GM23338 (cell line): ENCODE results near the gene SMC4. TPM values are rescaled to one million over a fixed set of nuclear protein-coding genes. Genes with fewer than 3 reads are reported as not detected.
A peak's percentile ranks its signal among the peaks of the same experiment; 100 is the strongest.

Experiments used
- ATAC-seq: fragments of 200-7000 bp; cut with Tn5 transposase; 3 replicates; pipeline ENCODE4 v1.9.1; 2020
- DNase-seq: peaks from one replicate; pipeline ENCODE4 v3.0.0-alpha.2; 2015; ENCODE audit warnings: low spot score
- H2AFZ ChIP-seq: fragments of 200-600 bp; sonication (generic); 2 replicates; pipeline ENCODE4 v1.8.0; 2016; ENCODE audit warnings: antibody characterized with exemption, mild to moderate bottlenecking, moderate library complexity
- H3F3A ChIP-seq: fragments of 200-600 bp; sonication (generic); replicated peaks from 2 replicates; pipeline ENCODE4 v1.8.0; 2017; ENCODE audit warnings: antibody characterized with exemption, mixed run types, low read depth
- H3K27ac ChIP-seq: fragments of 200-600 bp; sonication (generic); 2 replicates; pipeline ENCODE4 v1.6.1; 2016; ENCODE audit warnings: low read depth
- H3K27me3 ChIP-seq: fragments of 200-600 bp; sonication (generic); 2 replicates; pipeline ENCODE4 v1.8.0; 2016; ENCODE audit warnings: mild to moderate bottlenecking, mixed run types, moderate library complexity; ENCODE audit not compliant: insufficient read depth
- H3K36me3 ChIP-seq: fragments of 200-600 bp; sonication (generic); 2 replicates; pipeline ENCODE4 v1.8.0; 2016; ENCODE audit warnings: mild to moderate bottlenecking; ENCODE audit not compliant: insufficient read depth
- H3K4me1 ChIP-seq: fragments of 200-600 bp; sonication (generic); 2 replicates; pipeline ENCODE4 v1.8.0; 2016; ENCODE audit warnings: mild to moderate bottlenecking, moderate library complexity; ENCODE audit not compliant: insufficient read depth
- H3K4me2 ChIP-seq: fragments of 200-600 bp; sonication (generic); 2 replicates; pipeline ENCODE4 v1.7.1; 2017; ENCODE audit warnings: mixed run types
- H3K4me3 ChIP-seq: fragments of 200-600 bp; sonication (generic); 2 replicates; pipeline ENCODE4 v1.6.1; 2016; ENCODE audit warnings: mixed run types
- H3K79me2 ChIP-seq: fragments of 200-600 bp; sonication (generic); replicated peaks from 2 replicates; pipeline ENCODE4 v1.8.0; 2017; ENCODE audit warnings: mild to moderate bottlenecking; ENCODE audit not compliant: insufficient read depth
- H3K9me2 ChIP-seq: fragments of 200-600 bp; sonication (generic); 2 replicates; pipeline ENCODE4 v1.8.0; 2017; ENCODE audit not compliant: insufficient read depth
- H4K20me1 ChIP-seq: fragments of 200-600 bp; sonication (generic); replicated peaks from 2 replicates; pipeline ENCODE4 v1.8.0; 2017; ENCODE audit warnings: mild to moderate bottlenecking; ENCODE audit not compliant: insufficient read depth
- H3K27ac Mint-ChIP-seq: 2 replicates; pipeline ENCODE4 v1.8.0; 2020; ENCODE audit warnings: inconsistent platforms, mild to moderate bottlenecking, moderate library complexity, mixed read lengths
- H3K27me3 Mint-ChIP-seq: 3 replicates; pipeline ENCODE4 v1.8.0; 2022; ENCODE audit warnings: low read depth, mild to moderate bottlenecking, moderate library complexity, mixed read lengths, inconsistent platforms; ENCODE audit not compliant: insufficient read depth, poor library complexity
- H3K36me3 Mint-ChIP-seq: 3 replicates; pipeline ENCODE4 v1.8.0; 2021; ENCODE audit warnings: low read depth, mild to moderate bottlenecking, inconsistent platforms, moderate library complexity, mixed read lengths
- H3K4me1 Mint-ChIP-seq: 3 replicates; pipeline ENCODE4 v1.8.0; 2020; ENCODE audit warnings: mild to moderate bottlenecking, inconsistent platforms, mixed read lengths
- H3K4me3 Mint-ChIP-seq: 3 replicates; pipeline ENCODE4 v1.8.0; 2021; ENCODE audit warnings: moderate library complexity, mild to moderate bottlenecking, inconsistent platforms, mixed read lengths
- H3K9me3 Mint-ChIP-seq: 3 replicates; pipeline ENCODE4 v1.8.0; 2020; ENCODE audit warnings: moderate library complexity, mild to moderate bottlenecking, inconsistent platforms, mixed read lengths
- ETS1 ChIP-seq: IDR thresholded peaks from 2 replicates; pipeline ENCODE4 v1.6.1; 2016; ENCODE audit warnings: antibody characterized with exemption
- EZH2 ChIP-seq: fragments of 200-600 bp; sonication (generic); IDR thresholded peaks from one replicate; pipeline ENCODE4 v1.8.0; 2017; ENCODE audit warnings: antibody characterized with exemption, mild to moderate bottlenecking, low read depth; ENCODE audit not compliant: unreplicated experiment
- EZH2phosphoT487 ChIP-seq: fragments of 200-600 bp; sonication (generic); IDR thresholded peaks from one replicate; pipeline ENCODE4 v1.8.1; 2018; ENCODE audit warnings: antibody characterized with exemption; ENCODE audit not compliant: unreplicated experiment
- JUNB ChIP-seq: IDR thresholded peaks from one replicate; pipeline ENCODE4 v1.6.1; 2016; ENCODE audit warnings: antibody characterized with exemption; ENCODE audit not compliant: unreplicated experiment
- NANOG ChIP-seq: IDR thresholded peaks from 2 replicates; pipeline ENCODE4 v1.6.1; 2016; ENCODE audit warnings: antibody characterized with exemption, borderline replicate concordance
- POLR2AphosphoS5 ChIP-seq: IDR thresholded peaks from 2 replicates; pipeline ENCODE4 v1.6.1; 2016; ENCODE audit warnings: antibody characterized with exemption, low read depth
- ZNF114 ChIP-seq: fragments of 250-450 bp; sonication (Bioruptor Pico); IDR thresholded peaks from 2 replicates; pipeline ENCODE4 v1.5.0; 2020; ENCODE audit warnings: mild to moderate bottlenecking, moderate library complexity
- ZNF331 ChIP-seq: fragments of 250-450 bp; sonication (Bioruptor Pico); IDR thresholded peaks from 2 replicates; pipeline ENCODE4 v1.5.0; 2020; ENCODE audit warnings: low read depth, mild to moderate bottlenecking, moderate library complexity
- polyA plus RNA-seq: library from polyadenylated mRNA; unstranded; fragments of >200 nt; fragmentation: Nextera tagmentation; extraction: Ambion mirVana; gene quantifications from 2 replicates; pipeline ENCODE4 v1.2.1, GENCODE V29; 2016
- total RNA-seq: library from RNA; depleted of rRNA; stranded (reverse); fragments of >200 nt; shearing (Covaris generic); gene quantifications from 2 replicates; pipeline ENCODE4 v1.2.3, GENCODE V29; 2014
- TF ChIP-seq, protein P1 (sequence below): IDR thresholded peaks from one replicate; pipeline ENCODE4 v1.6.1; 2018; ENCODE audit warnings: antibody characterized with exemption; ENCODE audit not compliant: unreplicated experiment
- TF ChIP-seq, protein P2 (sequence below), 2 experiments: fragments of 200-600 bp in 1 of 2; sonication (generic) in 1 of 2; conservative IDR thresholded peaks; 2 replicates each; pipeline versions ENCODE4 v1.5.1 to v1.6.1; 2016 to 2017; ENCODE audit warnings: antibody characterized with exemption in 2 of 2, low read depth in 2 of 2, mild to moderate bottlenecking in 2 of 2, moderate library complexity in 1 of 2
- TF ChIP-seq, protein P3 (sequence below): fragments of 250-450 bp; sonication (Bioruptor Pico); IDR thresholded peaks from 2 replicates; pipeline ENCODE4 v1.5.0; 2020; ENCODE audit warnings: mild to moderate bottlenecking, moderate library complexity

The SMC4 gene
- total and polyA plus RNA-seq, 2 experiments from 2014 or later = 167 to 412 TPM

DNA sequence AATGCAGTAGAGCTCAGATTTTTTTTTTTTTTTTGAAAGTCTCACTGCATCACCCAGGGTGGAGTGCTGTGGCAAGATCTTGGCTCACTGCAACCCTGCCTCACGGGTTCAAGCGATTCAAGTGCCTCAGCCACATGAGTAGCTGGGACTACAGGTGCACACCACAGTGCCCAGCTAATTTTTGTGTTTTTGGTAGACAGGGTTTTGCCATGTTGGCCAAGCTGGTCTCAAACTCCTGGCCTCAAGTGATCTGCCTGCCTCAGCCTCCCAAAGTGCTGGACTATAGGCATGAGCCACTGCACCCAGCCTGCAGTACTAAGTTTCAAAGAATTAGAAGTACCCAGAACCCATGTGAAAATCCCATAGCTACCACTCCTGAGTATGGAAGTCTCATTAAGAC is 35.6 kb downstream of the SMC4 start:
- Mint-ChIP-seq H3K36me3 (peaks cover 78% of the 10 kb centered on the region), H3K4me1 (peaks cover 6% of the 10 kb centered on the region; the same call in 2 of the 3 replicates), H3K9me3 (no peaks in the 10 kb centered on the region), H3K27me3 (peaks cover 6% of the 10 kb centered on the region), H3K27ac (no peak overlapping the region; the same call in 1 of the 2 replicates), H3K4me3 (no peak overlapping the region)
- H3K79me2 ChIP-seq = peaks cover 65% of the 10 kb centered on the region
- H3K36me3 ChIP-seq = peaks cover 71% of the 10 kb centered on the region
- peaks cover 31% of the 10 kb centered on the region for H4K20me1 ChIP-seq
- no peaks in the 10 kb centered on the region for H3K4me1 ChIP-seq
- no peaks in the 10 kb centered on the region for H3F3A ChIP-seq
- H3K4me3 ChIP-seq = no peak overlapping the region
- DNase-seq (no peak), ATAC-seq (0 out of 3 replicates have a peak, but pooled peaks have one; percentile 24)
- no peaks in the 10 kb centered on the region for H3K27me3 ChIP-seq
- H2AFZ ChIP-seq = no peak overlapping the region
- no peaks in the 10 kb centered on the region for H3K9me2 ChIP-seq
- H3K4me2 ChIP-seq = no peak overlapping the region
- TF ChIP-seq JUNB (no peak), EZH2phosphoT487 (no peak), NANOG (no peak), ETS1 (no peak), POLR2AphosphoS5 (no peak), EZH2 (no peak), ZNF331 (no peak), ZNF114 (CRISPR knock-in tag) (no peak)
- TF ChIP-seq, protein P1, sequence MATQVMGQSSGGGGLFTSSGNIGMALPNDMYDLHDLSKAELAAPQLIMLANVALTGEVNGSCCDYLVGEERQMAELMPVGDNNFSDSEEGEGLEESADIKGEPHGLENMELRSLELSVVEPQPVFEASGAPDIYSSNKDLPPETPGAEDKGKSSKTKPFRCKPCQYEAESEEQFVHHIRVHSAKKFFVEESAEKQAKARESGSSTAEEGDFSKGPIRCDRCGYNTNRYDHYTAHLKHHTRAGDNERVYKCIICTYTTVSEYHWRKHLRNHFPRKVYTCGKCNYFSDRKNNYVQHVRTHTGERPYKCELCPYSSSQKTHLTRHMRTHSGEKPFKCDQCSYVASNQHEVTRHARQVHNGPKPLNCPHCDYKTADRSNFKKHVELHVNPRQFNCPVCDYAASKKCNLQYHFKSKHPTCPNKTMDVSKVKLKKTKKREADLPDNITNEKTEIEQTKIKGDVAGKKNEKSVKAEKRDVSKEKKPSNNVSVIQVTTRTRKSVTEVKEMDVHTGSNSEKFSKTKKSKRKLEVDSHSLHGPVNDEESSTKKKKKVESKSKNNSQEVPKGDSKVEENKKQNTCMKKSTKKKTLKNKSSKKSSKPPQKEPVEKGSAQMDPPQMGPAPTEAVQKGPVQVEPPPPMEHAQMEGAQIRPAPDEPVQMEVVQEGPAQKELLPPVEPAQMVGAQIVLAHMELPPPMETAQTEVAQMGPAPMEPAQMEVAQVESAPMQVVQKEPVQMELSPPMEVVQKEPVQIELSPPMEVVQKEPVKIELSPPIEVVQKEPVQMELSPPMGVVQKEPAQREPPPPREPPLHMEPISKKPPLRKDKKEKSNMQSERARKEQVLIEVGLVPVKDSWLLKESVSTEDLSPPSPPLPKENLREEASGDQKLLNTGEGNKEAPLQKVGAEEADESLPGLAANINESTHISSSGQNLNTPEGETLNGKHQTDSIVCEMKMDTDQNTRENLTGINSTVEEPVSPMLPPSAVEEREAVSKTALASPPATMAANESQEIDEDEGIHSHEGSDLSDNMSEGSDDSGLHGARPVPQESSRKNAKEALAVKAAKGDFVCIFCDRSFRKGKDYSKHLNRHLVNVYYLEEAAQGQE = no peak
- TF ChIP-seq, protein P2, sequence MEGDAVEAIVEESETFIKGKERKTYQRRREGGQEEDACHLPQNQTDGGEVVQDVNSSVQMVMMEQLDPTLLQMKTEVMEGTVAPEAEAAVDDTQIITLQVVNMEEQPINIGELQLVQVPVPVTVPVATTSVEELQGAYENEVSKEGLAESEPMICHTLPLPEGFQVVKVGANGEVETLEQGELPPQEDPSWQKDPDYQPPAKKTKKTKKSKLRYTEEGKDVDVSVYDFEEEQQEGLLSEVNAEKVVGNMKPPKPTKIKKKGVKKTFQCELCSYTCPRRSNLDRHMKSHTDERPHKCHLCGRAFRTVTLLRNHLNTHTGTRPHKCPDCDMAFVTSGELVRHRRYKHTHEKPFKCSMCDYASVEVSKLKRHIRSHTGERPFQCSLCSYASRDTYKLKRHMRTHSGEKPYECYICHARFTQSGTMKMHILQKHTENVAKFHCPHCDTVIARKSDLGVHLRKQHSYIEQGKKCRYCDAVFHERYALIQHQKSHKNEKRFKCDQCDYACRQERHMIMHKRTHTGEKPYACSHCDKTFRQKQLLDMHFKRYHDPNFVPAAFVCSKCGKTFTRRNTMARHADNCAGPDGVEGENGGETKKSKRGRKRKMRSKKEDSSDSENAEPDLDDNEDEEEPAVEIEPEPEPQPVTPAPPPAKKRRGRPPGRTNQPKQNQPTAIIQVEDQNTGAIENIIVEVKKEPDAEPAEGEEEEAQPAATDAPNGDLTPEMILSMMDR (conservative IDR thresholded peaks at IDR 0.05; ENCODE audit: low read depth in 2 of 2) = no peak
- TF ChIP-seq, protein P3, sequence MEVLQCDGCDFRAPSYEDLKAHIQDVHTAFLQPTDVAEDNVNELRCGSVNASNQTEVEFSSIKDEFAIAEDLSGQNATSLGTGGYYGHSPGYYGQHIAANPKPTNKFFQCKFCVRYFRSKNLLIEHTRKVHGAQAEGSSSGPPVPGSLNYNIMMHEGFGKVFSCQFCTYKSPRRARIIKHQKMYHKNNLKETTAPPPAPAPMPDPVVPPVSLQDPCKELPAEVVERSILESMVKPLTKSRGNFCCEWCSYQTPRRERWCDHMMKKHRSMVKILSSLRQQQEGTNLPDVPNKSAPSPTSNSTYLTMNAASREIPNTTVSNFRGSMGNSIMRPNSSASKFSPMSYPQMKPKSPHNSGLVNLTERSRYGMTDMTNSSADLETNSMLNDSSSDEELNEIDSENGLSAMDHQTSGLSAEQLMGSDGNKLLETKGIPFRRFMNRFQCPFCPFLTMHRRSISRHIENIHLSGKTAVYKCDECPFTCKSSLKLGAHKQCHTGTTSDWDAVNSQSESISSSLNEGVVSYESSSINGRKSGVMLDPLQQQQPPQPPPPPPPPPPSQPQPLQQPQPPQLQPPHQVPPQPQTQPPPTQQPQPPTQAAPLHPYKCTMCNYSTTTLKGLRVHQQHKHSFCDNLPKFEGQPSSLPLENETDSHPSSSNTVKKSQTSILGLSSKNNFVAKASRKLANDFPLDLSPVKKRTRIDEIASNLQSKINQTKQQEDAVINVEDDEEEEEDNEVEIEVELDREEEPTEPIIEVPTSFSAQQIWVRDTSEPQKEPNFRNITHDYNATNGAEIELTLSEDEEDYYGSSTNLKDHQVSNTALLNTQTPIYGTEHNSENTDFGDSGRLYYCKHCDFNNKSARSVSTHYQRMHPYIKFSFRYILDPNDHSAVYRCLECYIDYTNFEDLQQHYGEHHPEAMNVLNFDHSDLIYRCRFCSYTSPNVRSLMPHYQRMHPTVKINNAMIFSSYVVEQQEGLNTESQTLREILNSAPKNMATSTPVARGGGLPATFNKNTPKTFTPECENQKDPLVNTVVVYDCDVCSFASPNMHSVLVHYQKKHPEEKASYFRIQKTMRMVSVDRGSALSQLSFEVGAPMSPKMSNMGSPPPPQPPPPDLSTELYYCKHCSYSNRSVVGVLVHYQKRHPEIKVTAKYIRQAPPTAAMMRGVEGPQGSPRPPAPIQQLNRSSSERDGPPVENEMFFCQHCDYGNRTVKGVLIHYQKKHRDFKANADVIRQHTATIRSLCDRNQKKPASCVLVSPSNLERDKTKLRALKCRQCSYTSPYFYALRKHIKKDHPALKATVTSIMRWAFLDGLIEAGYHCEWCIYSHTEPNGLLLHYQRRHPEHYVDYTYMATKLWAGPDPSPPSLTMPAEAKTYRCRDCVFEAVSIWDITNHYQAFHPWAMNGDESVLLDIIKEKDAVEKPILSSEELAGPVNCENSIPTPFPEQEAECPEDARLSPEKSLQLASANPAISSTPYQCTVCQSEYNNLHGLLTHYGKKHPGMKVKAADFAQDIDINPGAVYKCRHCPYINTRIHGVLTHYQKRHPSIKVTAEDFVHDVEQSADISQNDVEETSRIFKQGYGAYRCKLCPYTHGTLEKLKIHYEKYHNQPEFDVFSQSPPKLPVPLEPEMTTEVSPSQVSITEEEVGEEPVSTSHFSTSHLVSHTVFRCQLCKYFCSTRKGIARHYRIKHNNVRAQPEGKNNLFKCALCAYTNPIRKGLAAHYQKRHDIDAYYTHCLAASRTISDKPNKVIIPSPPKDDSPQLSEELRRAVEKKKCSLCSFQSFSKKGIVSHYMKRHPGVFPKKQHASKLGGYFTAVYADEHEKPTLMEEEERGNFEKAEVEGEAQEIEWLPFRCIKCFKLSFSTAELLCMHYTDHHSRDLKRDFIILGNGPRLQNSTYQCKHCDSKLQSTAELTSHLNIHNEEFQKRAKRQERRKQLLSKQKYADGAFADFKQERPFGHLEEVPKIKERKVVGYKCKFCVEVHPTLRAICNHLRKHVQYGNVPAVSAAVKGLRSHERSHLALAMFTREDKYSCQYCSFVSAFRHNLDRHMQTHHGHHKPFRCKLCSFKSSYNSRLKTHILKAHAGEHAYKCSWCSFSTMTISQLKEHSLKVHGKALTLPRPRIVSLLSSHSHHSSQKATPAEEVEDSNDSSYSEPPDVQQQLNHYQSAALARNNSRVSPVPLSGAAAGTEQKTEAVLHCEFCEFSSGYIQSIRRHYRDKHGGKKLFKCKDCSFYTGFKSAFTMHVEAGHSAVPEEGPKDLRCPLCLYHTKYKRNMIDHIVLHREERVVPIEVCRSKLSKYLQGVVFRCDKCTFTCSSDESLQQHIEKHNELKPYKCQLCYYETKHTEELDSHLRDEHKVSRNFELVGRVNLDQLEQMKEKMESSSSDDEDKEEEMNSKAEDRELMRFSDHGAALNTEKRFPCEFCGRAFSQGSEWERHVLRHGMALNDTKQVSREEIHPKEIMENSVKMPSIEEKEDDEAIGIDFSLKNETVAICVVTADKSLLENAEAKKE (CRISPR knock-in tag) = no peak
- no peak overlapping the region for H3K27ac ChIP-seq
